WTC11 (cell line): ENCODE measurements around the gene USP11. TPM values are rescaled to one million over a fixed set of nuclear protein-coding genes. Genes with fewer than 3 reads are reported as not detected.

Experiments
- ATAC-seq: fragments of 200-7000 bp; cut with Tn5 transposase; 2 replicates; pipeline ENCODE4 v1.10.0; 2021; ENCODE audit warnings: mild to moderate bottlenecking, moderate library complexity
- CTCF ChIA-PET: fragments of 300-600 bp; sonication (Branson Sonifier 250); formaldehyde crosslinking; loops from one replicate; lab custom pipeline; 2021; ENCODE audit warnings: antibody characterized with exemption; lab: Charles Lee
- POLR2A ChIA-PET: fragments of 350-600 bp; sonication (Branson Sonifier 250); formaldehyde crosslinking; loops from one replicate; lab custom pipeline; 2021; ENCODE audit warnings: antibody characterized with exemption; lab: Charles Lee
- DNase-seq: peaks from one replicate; pipeline ENCODE4 v3.0.0; 2021; ENCODE audit warnings: low spot score
- H3K27ac Mint-ChIP-seq: 2 replicates; pipeline ENCODE4 v1.8.0; 2021; ENCODE audit warnings: mixed read lengths
- H3K27me3 Mint-ChIP-seq: 2 replicates; pipeline ENCODE4 v1.8.0; 2021; ENCODE audit warnings: low read depth, mild to moderate bottlenecking, moderate library complexity, mixed read lengths
- H3K36me3 Mint-ChIP-seq: 2 replicates; pipeline ENCODE4 v1.8.0; 2021; ENCODE audit warnings: mixed read lengths
- H3K4me1 Mint-ChIP-seq: 2 replicates; pipeline ENCODE4 v1.8.0; 2022; ENCODE audit warnings: mixed read lengths
- H3K4me3 Mint-ChIP-seq: 2 replicates; pipeline ENCODE4 v1.8.0; 2021; ENCODE audit warnings: mild to moderate bottlenecking, moderate library complexity, mixed read lengths
- H3K9me3 Mint-ChIP-seq: 2 replicates; pipeline ENCODE4 v1.8.0; 2021; ENCODE audit warnings: mixed read lengths
- CDX4 ChIP-seq: fragments of 250-450 bp; sonication (Bioruptor Pico); IDR thresholded peaks from 2 replicates; pipeline ENCODE4 v1.9.0; 2021; ENCODE audit warnings: moderate library complexity, mild to moderate bottlenecking, inconsistent platforms, borderline replicate concordance
- E2F5 ChIP-seq: sonication (generic); formaldehyde crosslinking; IDR thresholded peaks from 2 replicates; pipeline ENCODE4 v1.8.1; 2022; ENCODE audit warnings: mild to moderate bottlenecking, moderate library complexity, missing genetic modification reagents
- ELF4 ChIP-seq: sonication (generic); formaldehyde crosslinking; IDR thresholded peaks from 2 replicates; pipeline ENCODE4 v1.8.1; 2022; ENCODE audit warnings: low read depth, mild to moderate bottlenecking, moderate library complexity, missing genetic modification reagents
- ESRRA ChIP-seq: sonication (generic); formaldehyde crosslinking; IDR thresholded peaks from 2 replicates; pipeline ENCODE4 v1.8.1; 2022; ENCODE audit warnings: mild to moderate bottlenecking, missing genetic modification reagents, borderline replicate concordance
- FOXP1 ChIP-seq: sonication (generic); formaldehyde crosslinking; IDR thresholded peaks from 2 replicates; pipeline ENCODE4 v1.8.0; 2022; ENCODE audit warnings: missing genetic modification reagents, mild to moderate bottlenecking, moderate library complexity, borderline replicate concordance
- GABPB1 ChIP-seq: sonication (generic); formaldehyde crosslinking; IDR thresholded peaks from 2 replicates; pipeline ENCODE4 v1.8.1; 2023; ENCODE audit warnings: mild to moderate bottlenecking, missing genetic modification reagents
- HMGA2 ChIP-seq: fragments of 250-450 bp; sonication (Bioruptor Pico); IDR thresholded peaks from 2 replicates; pipeline ENCODE4 v1.4.0; 2021; ENCODE audit warnings: mild to moderate bottlenecking, moderate library complexity
- IRF2 ChIP-seq: sonication (generic); formaldehyde crosslinking; IDR thresholded peaks from 2 replicates; pipeline ENCODE4 v1.8.0; 2022; ENCODE audit warnings: low read depth, missing genetic modification reagents, borderline replicate concordance
- NR2C2 ChIP-seq: sonication (generic); formaldehyde crosslinking; IDR thresholded peaks from 2 replicates; pipeline ENCODE4 v1.8.0; 2022; ENCODE audit warnings: mild to moderate bottlenecking, missing genetic modification reagents
- NR3C1 ChIP-seq: sonication (generic); formaldehyde crosslinking; conservative IDR thresholded peaks from 2 replicates; pipeline ENCODE4 v1.8.1; 2023; ENCODE audit warnings: low read depth, mild to moderate bottlenecking, missing genetic modification reagents
- OVOL2 ChIP-seq: fragments of 250-450 bp; sonication (Bioruptor Pico); IDR thresholded peaks from 2 replicates; pipeline ENCODE4 v1.9.0; 2021; ENCODE audit warnings: mild to moderate bottlenecking, borderline replicate concordance
- PREB ChIP-seq: sonication (generic); formaldehyde crosslinking; IDR thresholded peaks from 2 replicates; pipeline ENCODE4 v1.8.1; 2022; ENCODE audit warnings: mild to moderate bottlenecking, missing genetic modification reagents, moderate library complexity, borderline replicate concordance
- SMAD3 ChIP-seq: sonication (generic); formaldehyde crosslinking; IDR thresholded peaks from 2 replicates; pipeline ENCODE4 v1.8.0; 2022; ENCODE audit warnings: missing genetic modification reagents, mild to moderate bottlenecking, borderline replicate concordance
- SOX15 ChIP-seq: fragments of 250-450 bp; sonication (Bioruptor Pico); IDR thresholded peaks from 2 replicates; pipeline ENCODE4 v1.9.0; 2021; ENCODE audit warnings: mild to moderate bottlenecking
- STAT6 ChIP-seq: sonication (generic); formaldehyde crosslinking; conservative IDR thresholded peaks from 2 replicates; pipeline ENCODE4 v1.8.1; 2023; ENCODE audit warnings: mild to moderate bottlenecking, low read depth, missing genetic modification reagents, moderate library complexity
- TEAD1 ChIP-seq: sonication (generic); formaldehyde crosslinking; IDR thresholded peaks from 2 replicates; pipeline ENCODE4 v1.8.0; 2022; ENCODE audit warnings: mild to moderate bottlenecking, missing genetic modification reagents
- USF1 ChIP-seq: sonication (generic); formaldehyde crosslinking; IDR thresholded peaks from 2 replicates; pipeline ENCODE4 v1.8.0; 2022; ENCODE audit warnings: mild to moderate bottlenecking, missing genetic modification reagents
- ZBTB21 ChIP-seq: sonication (generic); formaldehyde crosslinking; IDR thresholded peaks from 2 replicates; pipeline ENCODE4 v1.8.1; 2023; ENCODE audit warnings: mild to moderate bottlenecking, missing genetic modification reagents, borderline replicate concordance
- ZNF138 ChIP-seq: sonication (generic); formaldehyde crosslinking; conservative IDR thresholded peaks from 2 replicates; pipeline ENCODE4 v1.8.1; 2022; ENCODE audit warnings: mild to moderate bottlenecking, moderate library complexity, missing genetic modification reagents
- ZNF219 ChIP-seq: sonication (generic); formaldehyde crosslinking; IDR thresholded peaks from 2 replicates; pipeline ENCODE4 v1.8.0; 2023; ENCODE audit warnings: missing genetic modification reagents, mild to moderate bottlenecking, borderline replicate concordance
- total RNA-seq: library from RNA; stranded (reverse); gene quantifications from 3 replicates; pipeline ENCODE4 v1.2.3, GENCODE V29; 2021
- TF ChIP-seq, protein P1 (sequence below): sonication (generic); formaldehyde crosslinking; IDR thresholded peaks from 2 replicates; pipeline ENCODE4 v1.8.0; 2023; ENCODE audit warnings: missing genetic modification reagents
- TF ChIP-seq, protein P2 (sequence below): sonication (generic); formaldehyde crosslinking; IDR thresholded peaks from 2 replicates; pipeline ENCODE4 v1.8.1; 2023; ENCODE audit warnings: mild to moderate bottlenecking, missing genetic modification reagents, borderline replicate concordance
- TF ChIP-seq, protein P3 (sequence below): sonication (generic); formaldehyde crosslinking; IDR thresholded peaks from 2 replicates; pipeline ENCODE4 v1.8.1; 2023; ENCODE audit warnings: mild to moderate bottlenecking, missing genetic modification reagents

Gene USP11
- total RNA-seq, 1 experiment from 2014 or later, result 86.8 TPM

DNA sequence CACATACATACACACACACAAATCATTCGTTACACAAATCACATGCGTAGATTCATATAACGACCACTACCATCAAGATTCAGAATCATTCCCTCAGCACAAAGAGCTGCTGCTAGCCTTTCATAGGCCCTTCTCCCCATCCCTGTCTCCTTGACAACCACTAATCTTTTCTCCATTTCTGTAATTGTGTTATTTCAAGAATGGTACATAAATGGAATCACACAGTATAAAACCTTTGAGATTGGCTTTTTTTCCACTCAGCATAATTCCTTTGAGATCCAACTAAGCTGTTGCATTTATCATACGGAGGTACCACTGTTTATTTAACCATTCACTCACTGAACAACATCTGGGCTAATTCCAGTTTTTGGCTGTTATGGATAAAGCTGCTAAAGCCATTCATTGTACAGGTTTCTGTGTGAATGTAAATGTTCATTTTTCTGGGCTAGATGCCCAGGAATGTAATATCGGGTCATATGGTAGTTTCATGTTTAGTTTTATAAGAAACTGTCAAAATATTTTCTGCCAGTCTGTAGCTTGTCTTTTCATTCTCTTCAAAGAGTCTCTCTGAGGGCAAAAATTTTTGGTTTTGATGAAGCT, 64.1 kb downstream of the USP11 start:
- no peak for ATAC-seq
- ChIA-PET POLR2A (no interaction called here), CTCF (interaction anchor here (1.5 kb wide), 1 partner anchor 12 kb away, joined by 8 read pairs; no protein-coding TSS in a partner anchor)
- H3K27ac Mint-ChIP-seq, result peak overlapping the region; percentile 74; the same call in 1 of the 2 replicates
- H3K36me3 Mint-ChIP-seq, result peaks cover 14% of the 10 kb centered on the region
- H3K27me3 Mint-ChIP-seq, result peaks cover 9% of the 10 kb centered on the region
- peaks cover 9% of the 10 kb centered on the region for H3K4me1 Mint-ChIP-seq
- no peak overlapping the region for H3K4me3 Mint-ChIP-seq
- TF ChIP-seq SMAD3 (CRISPR knock-in tag) (no peak), IRF2 (CRISPR knock-in tag) (no peak), USF1 (CRISPR knock-in tag) (no peak), SOX15 (CRISPR knock-in tag) (no peak), ZNF219 (CRISPR knock-in tag) (no peak), E2F5 (no peak), ESRRA (CRISPR knock-in tag) (no peak), NR3C1 (CRISPR knock-in tag) (no peak), TEAD1 (CRISPR knock-in tag) (no peak)
- TF ChIP-seq, protein P1, sequence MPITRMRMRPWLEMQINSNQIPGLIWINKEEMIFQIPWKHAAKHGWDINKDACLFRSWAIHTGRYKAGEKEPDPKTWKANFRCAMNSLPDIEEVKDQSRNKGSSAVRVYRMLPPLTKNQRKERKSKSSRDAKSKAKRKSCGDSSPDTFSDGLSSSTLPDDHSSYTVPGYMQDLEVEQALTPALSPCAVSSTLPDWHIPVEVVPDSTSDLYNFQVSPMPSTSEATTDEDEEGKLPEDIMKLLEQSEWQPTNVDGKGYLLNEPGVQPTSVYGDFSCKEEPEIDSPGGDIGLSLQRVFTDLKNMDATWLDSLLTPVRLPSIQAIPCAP (CRISPR knock-in tag), result no peak
- TF ChIP-seq, protein P2, sequence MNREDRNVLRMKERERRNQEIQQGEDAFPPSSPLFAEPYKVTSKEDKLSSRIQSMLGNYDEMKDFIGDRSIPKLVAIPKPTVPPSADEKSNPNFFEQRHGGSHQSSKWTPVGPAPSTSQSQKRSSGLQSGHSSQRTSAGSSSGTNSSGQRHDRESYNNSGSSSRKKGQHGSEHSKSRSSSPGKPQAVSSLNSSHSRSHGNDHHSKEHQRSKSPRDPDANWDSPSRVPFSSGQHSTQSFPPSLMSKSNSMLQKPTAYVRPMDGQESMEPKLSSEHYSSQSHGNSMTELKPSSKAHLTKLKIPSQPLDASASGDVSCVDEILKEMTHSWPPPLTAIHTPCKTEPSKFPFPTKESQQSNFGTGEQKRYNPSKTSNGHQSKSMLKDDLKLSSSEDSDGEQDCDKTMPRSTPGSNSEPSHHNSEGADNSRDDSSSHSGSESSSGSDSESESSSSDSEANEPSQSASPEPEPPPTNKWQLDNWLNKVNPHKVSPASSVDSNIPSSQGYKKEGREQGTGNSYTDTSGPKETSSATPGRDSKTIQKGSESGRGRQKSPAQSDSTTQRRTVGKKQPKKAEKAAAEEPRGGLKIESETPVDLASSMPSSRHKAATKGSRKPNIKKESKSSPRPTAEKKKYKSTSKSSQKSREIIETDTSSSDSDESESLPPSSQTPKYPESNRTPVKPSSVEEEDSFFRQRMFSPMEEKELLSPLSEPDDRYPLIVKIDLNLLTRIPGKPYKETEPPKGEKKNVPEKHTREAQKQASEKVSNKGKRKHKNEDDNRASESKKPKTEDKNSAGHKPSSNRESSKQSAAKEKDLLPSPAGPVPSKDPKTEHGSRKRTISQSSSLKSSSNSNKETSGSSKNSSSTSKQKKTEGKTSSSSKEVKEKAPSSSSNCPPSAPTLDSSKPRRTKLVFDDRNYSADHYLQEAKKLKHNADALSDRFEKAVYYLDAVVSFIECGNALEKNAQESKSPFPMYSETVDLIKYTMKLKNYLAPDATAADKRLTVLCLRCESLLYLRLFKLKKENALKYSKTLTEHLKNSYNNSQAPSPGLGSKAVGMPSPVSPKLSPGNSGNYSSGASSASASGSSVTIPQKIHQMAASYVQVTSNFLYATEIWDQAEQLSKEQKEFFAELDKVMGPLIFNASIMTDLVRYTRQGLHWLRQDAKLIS (CRISPR knock-in tag), result no peak
- TF ChIP-seq, all 79 proteins: peak for 0
- DNase-seq, result no peak
- H3K9me3 Mint-ChIP-seq, result peaks cover 19% of the 10 kb centered on the region

- no peak for ATAC-seq
- H3K4me1 Mint-ChIP-seq, result peaks cover 19% of the 10 kb centered on the region
- TF ChIP-seq FOXP1 (CRISPR knock-in tag), result no peak
- TF ChIP-seq, protein P3, sequence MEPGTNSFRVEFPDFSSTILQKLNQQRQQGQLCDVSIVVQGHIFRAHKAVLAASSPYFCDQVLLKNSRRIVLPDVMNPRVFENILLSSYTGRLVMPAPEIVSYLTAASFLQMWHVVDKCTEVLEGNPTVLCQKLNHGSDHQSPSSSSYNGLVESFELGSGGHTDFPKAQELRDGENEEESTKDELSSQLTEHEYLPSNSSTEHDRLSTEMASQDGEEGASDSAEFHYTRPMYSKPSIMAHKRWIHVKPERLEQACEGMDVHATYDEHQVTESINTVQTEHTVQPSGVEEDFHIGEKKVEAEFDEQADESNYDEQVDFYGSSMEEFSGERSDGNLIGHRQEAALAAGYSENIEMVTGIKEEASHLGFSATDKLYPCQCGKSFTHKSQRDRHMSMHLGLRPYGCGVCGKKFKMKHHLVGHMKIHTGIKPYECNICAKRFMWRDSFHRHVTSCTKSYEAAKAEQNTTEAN (CRISPR knock-in tag), result no peak
- no peak for TF ChIP-seq STAT6
- TF ChIP-seq OVOL2 (CRISPR knock-in tag), result no peak
- no peak for TF ChIP-seq PREB
- TF ChIP-seq GABPB1, result no peak
- TF ChIP-seq CDX4 (CRISPR knock-in tag), result no peak
- TF ChIP-seq ZBTB21 (CRISPR knock-in tag), result no peak
- TF ChIP-seq ELF4 (CRISPR knock-in tag), result no peak
- TF ChIP-seq NR2C2 (CRISPR knock-in tag), result no peak
- no peak for TF ChIP-seq ZNF138
- no peak for TF ChIP-seq HMGA2 (CRISPR knock-in tag)
These were observed 65.1 kb downstream of the USP11 start for GRCh38 chrX:47297874-47298273.

More at GRCh38 chrX:47297874-47298273, 65.1 kb downstream of the USP11 start:
- H3K36me3 Mint-ChIP-seq, result peaks cover 6% of the 10 kb centered on the region
- H3K9me3 Mint-ChIP-seq, result peaks cover 11% of the 10 kb centered on the region
- peaks cover 2% of the 10 kb centered on the region for H3K27me3 Mint-ChIP-seq
- DNase-seq, result no peak
- POLR2A ChIA-PET, result no interaction called here
- H3K27ac Mint-ChIP-seq, result no peak overlapping the region
- CTCF ChIA-PET, result interaction anchor here (1.5 kb wide), 1 partner anchor 13 kb away, joined by 8 read pairs; no protein-coding TSS in a partner anchor
- no peak overlapping the region for H3K4me3 Mint-ChIP-seq
